H4 (cell line): ENCODE data around the gene FAM90A1. TPM values are rescaled to one million over a fixed set of nuclear protein-coding genes. Genes with fewer than 3 reads are reported as not detected.
A peak's percentile ranks its signal among the peaks of the same experiment; 100 is the strongest.
"Not testable (repeated sequence)": the region's sequence is repeated elsewhere in the genome, so short reads cannot be mapped to it uniquely, and the experiment has no call there.

ENCODE experiments used
- DNase-seq: peaks from one replicate; pipeline ENCODE4 v3.0.0-alpha.2; 2015; ENCODE audit warnings: low spot score
- total RNA-seq: library from RNA; depleted of rRNA; stranded (reverse); fragments of >200 nt; shearing (Covaris generic); gene quantifications from 2 replicates; pipeline ENCODE4 v1.2.3, GENCODE V29; 2014; rRNA removed

FAM90A1 gene
- total RNA-seq = not detected in 2 replicates

- DNase-seq = not testable (repeated sequence)
Observed at GRCh38 chr12:8226992-8227731, at the start of gene FAM90A1. Gene FAM90A1, minus strand, starts transcription at chr12:8227618. Its CDS starts 2,786 bp downstream, at chr12:8224832.

- DNase-seq = not testable (repeated sequence)
Observed at GRCh38 chr12:8276397-8276796, 49.0 kb upstream of the FAM90A1 start.

GRCh38 chr12:8266706-8267105 is 39.3 kb upstream of the FAM90A1 start:
- DNase-seq = not testable (repeated sequence)

- DNase-seq = not testable (repeated sequence)
Observed at GRCh38 chr12:8264236-8264635, 36.8 kb upstream of the FAM90A1 start.

- not testable (repeated sequence) for DNase-seq
Observed at GRCh38 chr12:8261111-8261554, 33.7 kb upstream of the FAM90A1 start.

GRCh38 chr12:8256356-8256755 is 28.9 kb upstream of the FAM90A1 start:
- DNase-seq = not testable (repeated sequence)

GRCh38 chr12:8254705-8255104 is 27.3 kb upstream of the FAM90A1 start:
- DNase-seq = not testable (repeated sequence)

- not testable (repeated sequence) for DNase-seq
Observed at GRCh38 chr12:8252056-8252818, 24.8 kb upstream of the FAM90A1 start.

- DNase-seq = not testable (repeated sequence)
Observed at GRCh38 chr12:8251616-8252015, 24.2 kb upstream of the FAM90A1 start.

GRCh38 chr12:8246941-8247535 is 19.6 kb upstream of the FAM90A1 start:
- peak; percentile 81 for DNase-seq

- DNase-seq = not testable (repeated sequence)
Observed at GRCh38 chr12:8243682-8244161, 16.3 kb upstream of the FAM90A1 start.

GRCh38 chr12:8242880-8243681 is 15.7 kb upstream of the FAM90A1 start:
- DNase-seq = peak; percentile 94

GRCh38 chr12:8242622-8242879 is 15.1 kb upstream of the FAM90A1 start:
- DNase-seq = not testable (repeated sequence)

- peak; percentile 25 for DNase-seq
Observed at GRCh38 chr12:8241917-8242621, 14.7 kb upstream of the FAM90A1 start.

GRCh38 chr12:8240340-8241114 is 13.1 kb upstream of the FAM90A1 start:
- not testable (repeated sequence) for DNase-seq

GRCh38 chr12:8237031-8237430 is 9.6 kb upstream of the FAM90A1 start:
- DNase-seq = not testable (repeated sequence)

- DNase-seq = not testable (repeated sequence)
Observed at GRCh38 chr12:8235316-8236157, 8.1 kb upstream of the FAM90A1 start.

GRCh38 chr12:8234746-8235145 is 7.3 kb upstream of the FAM90A1 start:
- not testable (repeated sequence) for DNase-seq

GRCh38 chr12:8233935-8234495 is 6.6 kb upstream of the FAM90A1 start:
- not testable (repeated sequence) for DNase-seq
